Liver (tissue), 9 donors: Measurements from ENCODE around the gene CYSRT1. TPM values are rescaled to one million over a fixed set of nuclear protein-coding genes. Genes with fewer than 3 reads are reported as not detected.

Source experiments
- DNase-seq: peaks from one replicate; pipeline ENCODE4 v3.0.0-alpha.2; 2017; ENCODE audit warnings: low spot score
- H3K27ac ChIP-seq, 2 donors: one replicate each; pipeline ENCODE4 v1.7.0; 2013; ENCODE audit warnings: inconsistent platforms in 2 of 2, low read length in 2 of 2, control low read depth in 1 of 2, low read depth in 1 of 2, mild to moderate bottlenecking in 1 of 2
- H3K27me3 ChIP-seq, 4 donors: one replicate each; pipeline versions ENCODE4 v1.6.1 to v1.7.0; 2013; ENCODE audit warnings: low read length in 3 of 4, inconsistent platforms in 1 of 4, mild to moderate bottlenecking in 1 of 4, moderate library complexity in 1 of 4; ENCODE audit not compliant: control insufficient read depth in 4 of 4, insufficient read depth in 4 of 4
- H3K36me3 ChIP-seq, 4 donors: one replicate each; pipeline versions ENCODE4 v1.6.1 to v1.7.0; 2013; ENCODE audit warnings: low read length in 3 of 4, mild to moderate bottlenecking in 3 of 4, low read depth in 1 of 4, moderate library complexity in 1 of 4; ENCODE audit not compliant: control insufficient read depth in 4 of 4, insufficient read depth in 3 of 4
- H3K4me1 ChIP-seq, 4 donors: one replicate each; pipeline versions ENCODE4 v1.6.1 to v1.7.0; 2013; ENCODE audit warnings: low read length in 3 of 4, mild to moderate bottlenecking in 3 of 4, moderate library complexity in 1 of 4; ENCODE audit not compliant: control insufficient read depth in 4 of 4, insufficient read depth in 4 of 4
- H3K4me3 ChIP-seq, 3 donors: one replicate each; pipeline versions ENCODE4 v1.6.1 to v1.7.0; 2013; ENCODE audit warnings: low read length in 3 of 3, control low read depth in 1 of 3, low read depth in 1 of 3, mild to moderate bottlenecking in 1 of 3
- H3K9ac ChIP-seq, 2 donors: one replicate each; pipeline ENCODE4 v1.7.0; 2013; ENCODE audit warnings: low read length in 2 of 2, mild to moderate bottlenecking in 2 of 2, moderate library complexity in 2 of 2, control low read depth in 1 of 2, low read depth in 1 of 2
- H3K9me3 ChIP-seq, 4 donors: one replicate each; pipeline versions ENCODE4 v1.6.1 to v1.7.0; 2013; ENCODE audit warnings: low read length in 3 of 4; ENCODE audit not compliant: control insufficient read depth in 4 of 4
- ATF3 ChIP-seq: IDR thresholded peaks from 2 replicates; pipeline ENCODE4 v1.6.1; 2016; ENCODE audit warnings: antibody characterized with exemption
- FOXA1 ChIP-seq: IDR thresholded peaks from 2 replicates; pipeline ENCODE4 v1.6.1; 2016; ENCODE audit warnings: antibody characterized with exemption
- FOXA2 ChIP-seq: IDR thresholded peaks from 2 replicates; pipeline ENCODE4 v1.6.1; 2016; ENCODE audit warnings: antibody characterized with exemption
- GABPA ChIP-seq, 2 donors: IDR thresholded peaks in 1 of 2; conservative IDR thresholded peaks in 1 of 2; 2 replicates each; pipeline ENCODE4 v1.6.1; 2016; ENCODE audit warnings: antibody characterized with exemption in 2 of 2, mild to moderate bottlenecking in 1 of 2, moderate library complexity in 1 of 2
- HNF4A ChIP-seq, 2 donors: conservative IDR thresholded peaks; 2 replicates each; pipeline ENCODE4 v1.6.1; 2016; ENCODE audit warnings: antibody characterized with exemption in 2 of 2, mild to moderate bottlenecking in 2 of 2
- JUND ChIP-seq, 2 donors: IDR thresholded peaks; 2 replicates each; pipeline ENCODE4 v1.6.1; 2016; ENCODE audit warnings: antibody characterized with exemption in 2 of 2
- NR2F2 ChIP-seq: IDR thresholded peaks from 2 replicates; pipeline ENCODE4 v1.6.1; 2016; ENCODE audit warnings: antibody characterized with exemption
- RAD21 ChIP-seq, 2 donors: IDR thresholded peaks; 2 replicates each; pipeline ENCODE4 v1.6.1; 2016; ENCODE audit warnings: antibody characterized with exemption in 2 of 2, mild to moderate bottlenecking in 2 of 2
- REST ChIP-seq: IDR thresholded peaks from 2 replicates; pipeline ENCODE4 v1.6.1; 2016; ENCODE audit warnings: antibody characterized with exemption, mild to moderate bottlenecking
- SP1 ChIP-seq: IDR thresholded peaks from 2 replicates; pipeline ENCODE4 v1.6.1; 2018; ENCODE audit warnings: antibody characterized with exemption, mild to moderate bottlenecking
- ZBTB33 ChIP-seq: IDR thresholded peaks from 2 replicates; pipeline ENCODE4 v1.6.1; 2016; ENCODE audit warnings: antibody characterized with exemption
- WGBS: extraction: QIAGEN DNeasy Blood & Tissue Kit; methylation state at CpG from one replicate; pipeline ENCODE4 v1.1.7; 2013; 5-methylcytosine and 5-hydroxymethylcytosine counted together
- polyA plus RNA-seq, 2 donors: library from polyadenylated mRNA; stranded (reverse) in 1 of 2; unstranded in 1 of 2; fragments of 200-250 nt in 1 of 2; fragments of >200 nt in 1 of 2; fragmentation: Nextera tagmentation in 1 of 2; extraction: Ambion mirVana in 1 of 2; gene quantifications; one replicate each; pipeline versions ENCODE4 v1.2.1 to v1.2.3, GENCODE V29; 2013 to 2015
- total RNA-seq, 2 donors: library from RNA; depleted of rRNA; stranded (reverse); fragments of >200 nt; gene quantifications; one replicate each; pipeline ENCODE4 v1.2.3, GENCODE V29; 2014
- TF ChIP-seq, protein P1 (sequence below): IDR thresholded peaks from 2 replicates; pipeline ENCODE4 v1.6.1; 2016; ENCODE audit warnings: antibody characterized with exemption
- donor health status: healthy.
- donor health status: healthy.
- donor health status: healthy.
- donor health status: healthy.
- donor health status: healthy.

Gene CYSRT1
- total and polyA plus RNA-seq, 4 donors, result 0.14 to 0.50 (median 0.20) TPM

GRCh38 chr9:137217276-137218211 is 7.4 kb upstream of the CYSRT1 start:
- no peak for DNase-seq
- Histone ChIP-seq H3K9ac (no peak overlapping the region), H3K4me3 (no peak overlapping the region), H3K4me1 (peaks cover 2 to 17% (median 7%) of the 10 kb centered on the region in 4 donors), H3K27me3 (no peaks in the 10 kb centered on the region), H3K27ac (no peak overlapping the region), H3K36me3 (peaks cover 0 to 5% (median under 1%) of the 10 kb centered on the region in 4 donors), H3K9me3 (no peaks in the 10 kb centered on the region)
- TF ChIP-seq FOXA1, result no peak
- TF ChIP-seq HNF4A (conservative IDR thresholded peaks at IDR 0.05), result no peak
- no peak for TF ChIP-seq GABPA (IDR thresholded peaks at IDR 0.05 in 1 of 2, conservative IDR thresholded peaks at IDR 0.05 in 1 of 2)
- 72% methylated on average over 36 of the region's 36 CpGs for WGBS

GRCh38 chr9:137218212-137218753 is 6.7 kb upstream of the CYSRT1 start:
- no peaks in the 10 kb centered on the region for H3K9me3 ChIP-seq
- no peak for DNase-seq
- H3K27me3 ChIP-seq, result no peaks in the 10 kb centered on the region
- TF ChIP-seq ZBTB33, result no peak
- TF ChIP-seq ATF3, result no peak
- TF ChIP-seq FOXA2, result no peak
- no peak for TF ChIP-seq REST
- TF ChIP-seq RAD21 (IDR thresholded peaks at IDR 0.05), result no peak
- TF ChIP-seq FOXA1, result no peak
- no peak for TF ChIP-seq SP1
- TF ChIP-seq, protein P1, sequence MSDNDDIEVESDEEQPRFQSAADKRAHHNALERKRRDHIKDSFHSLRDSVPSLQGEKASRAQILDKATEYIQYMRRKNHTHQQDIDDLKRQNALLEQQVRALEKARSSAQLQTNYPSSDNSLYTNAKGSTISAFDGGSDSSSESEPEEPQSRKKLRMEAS, result no peak
- no peak for TF ChIP-seq GABPA (IDR thresholded peaks at IDR 0.05 in 1 of 2, conservative IDR thresholded peaks at IDR 0.05 in 1 of 2)
- no peak for TF ChIP-seq JUND (IDR thresholded peaks at IDR 0.05)
- TF ChIP-seq NR2F2, result no peak
- no peak overlapping the region for H3K9ac ChIP-seq
- H3K36me3 ChIP-seq, result peaks cover 0 to 5% (median under 1%) of the 10 kb centered on the region in 4 donors
- H3K4me3 ChIP-seq, result no peak overlapping the region
- no peak overlapping the region for H3K27ac ChIP-seq
- peaks cover 6 to 24% (median 13%) of the 10 kb centered on the region in 4 donors for H3K4me1 ChIP-seq
- 90% methylated on average over 30 of the region's 30 CpGs for WGBS
